HPDE6-E6E7 (cell line): ENCODE results near the gene HOXC9.
"Not testable (repeated sequence)": the region's sequence is repeated elsewhere in the genome, so short reads cannot be mapped to it uniquely, and the experiment has no call there.

Experiments
- DNase-seq: peaks from one replicate; pipeline ENCODE4 v3.0.0; 2011; ENCODE audit warnings: missing footprints; ENCODE audit errors: extremely low spot score

The HOXC9 gene

DNA sequence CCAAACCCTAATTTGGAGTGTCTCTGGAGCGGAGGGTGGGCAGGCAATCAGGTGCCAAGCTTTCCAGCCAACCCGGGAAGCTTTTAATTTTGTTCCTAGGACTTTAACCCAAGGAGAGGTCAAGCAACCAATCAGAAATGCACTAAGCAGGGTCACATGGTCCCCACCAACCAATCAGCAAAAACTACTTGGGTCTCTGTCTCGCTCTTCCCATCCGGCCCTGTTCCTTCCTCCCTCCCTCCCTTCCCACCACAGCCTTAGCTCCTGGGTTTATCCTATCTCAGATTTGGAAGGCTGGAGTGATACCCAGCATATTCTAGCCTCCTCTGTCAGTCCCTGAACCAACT, 40.2 kb downstream of the HOXC9 start:
- no peak for DNase-seq

DNA sequence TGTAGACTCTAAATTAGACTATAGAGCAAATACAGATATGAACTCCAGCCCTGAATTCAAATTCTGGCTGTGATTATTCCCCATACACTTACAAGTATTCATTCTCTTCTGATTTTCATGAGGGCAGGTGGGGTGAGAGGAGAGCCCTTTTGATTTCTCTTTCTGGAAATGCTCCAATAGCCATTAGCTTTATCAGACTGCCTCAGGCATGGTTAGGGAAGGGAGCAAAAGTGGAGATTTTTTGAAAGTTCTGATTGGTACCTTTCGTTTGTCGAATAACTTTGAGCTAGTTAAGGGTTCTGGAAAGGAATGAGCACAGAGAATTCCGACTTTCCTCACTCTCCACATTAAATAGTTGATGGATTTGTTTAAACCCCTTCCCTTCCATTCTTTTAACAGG, 40.7 kb downstream of the HOXC9 start:
- no peak for DNase-seq

DNA sequence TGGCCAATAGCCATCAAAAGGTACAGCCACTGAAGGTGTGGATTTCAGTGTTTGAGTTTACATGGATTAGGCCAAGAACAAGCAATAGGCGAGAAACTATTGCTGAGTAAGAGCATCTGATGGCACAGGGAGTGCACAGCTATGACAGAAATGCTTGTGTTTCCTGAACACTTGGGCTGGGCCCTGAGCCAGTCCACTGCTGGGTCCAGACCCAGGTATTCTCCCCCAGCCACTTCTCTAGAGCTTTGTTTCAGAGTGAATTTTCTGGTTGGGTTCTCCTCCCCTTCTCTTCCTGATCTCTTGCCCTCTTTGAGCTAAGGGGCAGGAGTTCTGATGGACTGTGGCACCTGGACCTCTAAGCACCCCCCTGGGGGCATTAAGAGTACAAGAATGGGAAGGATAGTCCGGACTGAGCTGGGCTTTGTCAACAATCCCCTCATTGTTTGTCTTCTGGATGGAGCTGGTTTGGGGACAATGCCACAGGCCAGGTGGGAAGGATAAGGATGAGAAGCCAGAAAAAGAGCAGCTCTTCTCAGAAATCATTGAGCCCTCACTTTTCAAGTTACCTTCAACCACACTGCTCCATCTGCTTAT, 41.2 kb downstream of the HOXC9 start:
- DNase-seq = no peak

- DNase-seq = not testable (repeated sequence)
Observed at GRCh38 chr12:54042033-54042432, 42.1 kb downstream of the HOXC9 start.

DNA sequence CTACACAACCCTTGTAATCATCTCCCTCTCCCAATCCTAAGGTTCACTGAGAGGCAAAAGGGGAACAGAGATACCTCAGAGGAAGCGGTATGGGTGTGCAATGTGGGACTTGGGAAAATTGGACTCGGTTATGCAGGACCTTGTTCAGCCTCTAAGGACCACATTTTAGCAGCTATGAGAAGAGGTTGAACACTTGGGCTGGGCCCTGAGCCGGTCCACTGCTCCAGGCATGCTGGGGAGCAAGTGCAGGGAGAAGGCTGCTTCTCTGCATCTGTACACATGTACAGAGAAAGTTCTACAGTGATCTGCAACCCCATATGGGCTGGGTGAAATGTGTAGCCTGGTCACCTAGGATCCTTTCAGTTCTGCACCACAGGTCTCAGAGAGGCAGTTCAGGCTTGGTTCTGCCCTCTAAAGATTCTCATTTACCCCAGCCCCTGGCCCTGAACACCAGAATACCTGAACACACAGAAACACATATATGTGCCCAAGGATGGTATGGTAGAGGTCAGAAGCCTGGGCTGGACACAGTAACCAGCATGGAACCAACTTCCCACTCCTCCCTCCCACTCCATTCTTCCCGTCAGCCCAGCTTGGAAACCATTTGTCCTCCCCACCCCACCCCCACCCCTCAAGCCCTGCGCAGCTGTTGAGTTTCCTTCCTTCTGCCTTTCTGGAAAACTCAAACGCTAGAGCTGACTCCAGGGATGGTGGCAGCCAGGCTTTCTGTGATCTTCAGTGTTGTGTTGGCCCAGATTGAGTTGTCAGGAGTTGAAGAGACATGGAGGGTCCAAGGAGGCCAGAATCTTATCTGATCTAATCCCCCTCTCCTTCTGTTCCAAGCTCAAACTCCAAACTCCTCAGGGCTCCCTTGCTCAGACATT, 43.3 kb downstream of the HOXC9 start:
- DNase-seq = no peak

DNA sequence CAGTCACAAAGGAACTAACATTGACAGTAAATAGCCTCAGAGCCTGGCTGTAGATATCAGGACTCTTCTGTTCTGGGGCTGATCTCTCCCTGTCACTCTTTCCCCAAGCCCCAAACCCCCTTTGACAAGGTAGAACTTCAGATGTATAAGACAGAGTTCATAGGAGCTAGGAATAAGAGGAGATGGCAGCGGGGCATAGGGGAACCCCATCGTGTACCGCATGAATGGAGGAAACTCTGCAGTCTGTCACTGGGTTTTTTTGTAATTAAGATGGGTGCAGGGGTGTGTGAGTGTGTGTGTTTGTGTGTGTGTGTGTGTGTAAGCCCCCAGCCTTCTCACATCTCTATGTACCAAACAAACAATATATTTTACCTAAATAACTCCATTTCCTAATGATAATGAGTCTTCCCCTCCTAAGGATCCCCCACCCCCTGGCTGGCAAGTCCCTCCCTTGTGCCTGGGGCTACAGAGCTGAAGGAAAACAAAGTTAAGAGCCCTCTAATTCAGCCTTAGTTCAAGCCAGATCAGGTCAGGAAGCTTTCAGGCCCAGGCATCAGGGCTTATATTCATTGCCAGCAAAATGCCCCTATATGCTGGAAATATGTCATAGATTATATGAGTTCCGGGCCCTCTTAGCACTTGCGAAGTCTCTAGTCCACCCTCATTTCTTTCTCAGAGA, 44.6 kb downstream of the HOXC9 start:
- no peak for DNase-seq

DNA sequence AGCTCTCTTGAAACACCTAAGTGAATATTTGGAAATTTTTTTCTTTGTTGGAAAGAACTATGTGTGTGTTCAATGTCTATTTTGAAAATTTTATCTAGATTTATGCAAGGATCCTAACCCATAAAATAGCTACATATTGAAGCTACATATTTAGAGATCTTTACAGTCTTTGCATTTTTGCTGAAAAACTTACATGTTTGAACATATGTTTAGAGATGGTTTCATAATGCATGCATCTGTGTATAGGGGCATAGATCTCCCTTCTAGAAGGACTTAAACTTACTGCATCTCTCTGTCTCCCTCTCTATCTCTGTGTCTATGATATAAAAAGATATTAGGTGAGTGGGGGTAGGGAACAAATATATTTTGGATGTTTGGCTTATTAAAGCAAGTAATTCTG, 45.4 kb downstream of the HOXC9 start:
- DNase-seq = no peak

DNA sequence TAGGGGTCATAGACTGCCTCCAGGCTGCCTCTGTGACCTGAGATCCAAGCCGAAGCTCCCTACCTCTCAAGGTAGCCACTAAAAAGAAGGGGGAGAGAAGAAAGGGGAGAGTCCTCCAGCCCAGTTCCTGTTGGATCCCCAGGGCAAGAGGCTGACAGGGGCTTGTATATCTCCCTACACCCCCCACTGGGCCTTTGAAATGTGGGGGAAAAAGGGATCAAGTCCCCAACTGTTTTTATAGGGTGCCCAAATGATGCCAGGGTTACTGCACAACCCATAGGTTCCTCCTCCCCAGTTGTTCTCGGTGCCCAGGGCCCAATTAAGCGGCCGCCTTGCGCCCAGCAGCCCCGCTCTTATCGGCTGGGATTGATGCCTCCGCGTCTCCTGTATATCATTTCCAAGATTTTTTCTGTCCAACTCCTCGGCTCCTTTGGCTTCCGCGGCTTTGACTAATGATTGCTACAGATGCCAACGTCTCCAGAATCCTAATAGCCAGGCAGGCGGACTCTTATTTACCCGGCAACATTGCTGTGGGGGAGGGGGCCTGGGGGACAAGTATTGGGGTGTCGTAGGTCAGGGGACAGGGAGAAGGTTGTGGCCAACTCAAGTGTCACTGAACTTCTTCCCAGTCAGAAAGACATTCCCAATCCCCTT, 46.0 kb downstream of the HOXC9 start:
- DNase-seq = no peak

DNA sequence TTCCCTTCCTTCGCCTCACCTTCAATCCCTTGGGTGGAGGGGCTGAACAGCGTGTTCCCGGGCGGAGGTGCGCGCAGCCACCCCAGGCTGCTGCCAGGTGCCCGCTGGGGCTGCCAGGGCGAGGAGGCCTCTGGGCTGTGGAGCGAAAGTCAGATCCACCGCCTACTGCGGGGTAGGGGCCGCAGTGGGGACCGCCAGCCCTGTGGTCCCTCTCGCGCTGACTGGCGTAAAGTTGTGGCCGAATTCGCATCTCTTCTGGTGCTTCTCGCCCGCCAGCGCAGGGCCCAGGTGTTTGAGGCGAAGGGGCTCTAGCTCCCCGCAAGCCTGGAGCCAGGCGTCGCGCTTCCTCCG, 46.8 kb downstream of the HOXC9 start:
- DNase-seq = no peak

GRCh38 chr12:54047160-54047963, 47.4 kb downstream of the HOXC9 start:
- no peak for DNase-seq

- DNase-seq = no peak
Observed at GRCh38 chr12:54047964-54048303, 48.0 kb downstream of the HOXC9 start.

DNA sequence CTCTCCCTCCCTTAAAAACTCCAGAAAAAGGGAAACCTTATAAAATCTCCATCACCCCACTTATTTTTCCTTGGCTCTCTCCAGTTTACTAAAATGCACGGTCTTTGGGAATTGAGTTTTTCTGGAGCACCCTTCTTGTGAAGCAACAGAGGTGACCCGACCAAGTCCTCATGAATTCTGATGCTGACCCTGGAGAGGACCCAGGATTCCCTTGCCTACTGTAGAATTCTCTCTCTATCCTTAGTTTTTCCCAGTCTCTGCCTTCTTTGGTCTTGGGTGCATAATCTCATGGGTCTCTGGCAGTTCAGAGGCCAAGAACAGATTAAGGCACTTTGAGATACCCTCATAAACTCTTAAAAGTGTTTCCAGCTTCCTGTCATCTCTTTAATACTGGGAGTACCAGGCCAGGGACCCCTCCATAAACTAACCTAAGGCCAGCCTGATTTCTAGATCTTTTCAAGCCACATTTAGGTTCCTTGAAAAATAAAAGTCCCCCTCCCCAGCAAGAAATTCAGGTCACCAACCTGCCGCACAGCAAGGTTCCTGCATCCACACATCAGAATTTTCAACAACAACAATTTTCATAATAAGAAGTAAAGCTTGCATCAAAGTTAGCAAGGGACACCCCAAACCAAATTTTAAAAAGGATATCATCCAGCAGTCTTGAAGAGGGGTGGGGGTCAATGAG, 48.6 kb downstream of the HOXC9 start:
- no peak for DNase-seq

GRCh38 chr12:54049108-54049507, 49.1 kb downstream of the HOXC9 start:
- DNase-seq = no peak

GRCh38 chr12:54050482-54050810, 50.5 kb downstream of the HOXC9 start:
- DNase-seq = no peak

DNA sequence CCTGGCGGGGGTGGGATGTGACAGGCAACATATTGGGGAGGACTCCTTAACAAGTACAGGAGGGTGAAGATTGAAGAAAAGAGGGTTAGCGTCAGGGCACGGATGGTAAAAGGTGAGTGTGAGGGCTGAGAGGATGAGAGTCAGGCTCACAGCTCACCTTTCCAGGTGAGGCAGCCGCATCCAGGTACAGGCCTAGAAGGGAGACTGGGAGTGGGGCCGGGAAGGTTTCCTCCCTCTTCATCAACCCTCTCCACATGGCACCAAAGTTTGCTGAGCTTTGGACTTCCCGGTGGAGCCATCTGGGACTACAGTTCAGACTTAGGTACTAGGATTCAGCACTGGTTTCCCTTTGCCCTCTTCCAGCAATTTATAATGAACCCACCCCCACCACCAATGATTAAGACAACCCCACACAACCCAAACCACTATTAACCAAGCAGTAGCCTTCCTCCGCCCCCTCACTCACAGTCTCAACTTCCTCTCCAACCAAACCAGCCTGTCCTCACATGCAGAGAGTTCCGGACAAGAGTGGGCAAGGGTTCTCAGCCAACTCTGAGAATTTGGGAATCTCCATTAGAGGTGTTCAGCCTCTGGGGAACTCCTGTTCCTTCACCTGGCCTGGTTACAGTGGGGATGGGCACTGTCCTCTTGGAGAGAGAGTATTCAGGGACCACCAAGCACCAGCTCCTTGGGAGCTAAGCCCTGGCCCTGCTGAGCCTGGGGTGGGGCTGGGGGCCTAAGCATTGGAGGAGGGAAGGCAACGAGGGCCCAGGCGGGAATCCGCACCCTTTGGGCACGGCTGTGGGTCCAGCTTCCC, 51.3 kb downstream of the HOXC9 start:
- no peak for DNase-seq

DNA sequence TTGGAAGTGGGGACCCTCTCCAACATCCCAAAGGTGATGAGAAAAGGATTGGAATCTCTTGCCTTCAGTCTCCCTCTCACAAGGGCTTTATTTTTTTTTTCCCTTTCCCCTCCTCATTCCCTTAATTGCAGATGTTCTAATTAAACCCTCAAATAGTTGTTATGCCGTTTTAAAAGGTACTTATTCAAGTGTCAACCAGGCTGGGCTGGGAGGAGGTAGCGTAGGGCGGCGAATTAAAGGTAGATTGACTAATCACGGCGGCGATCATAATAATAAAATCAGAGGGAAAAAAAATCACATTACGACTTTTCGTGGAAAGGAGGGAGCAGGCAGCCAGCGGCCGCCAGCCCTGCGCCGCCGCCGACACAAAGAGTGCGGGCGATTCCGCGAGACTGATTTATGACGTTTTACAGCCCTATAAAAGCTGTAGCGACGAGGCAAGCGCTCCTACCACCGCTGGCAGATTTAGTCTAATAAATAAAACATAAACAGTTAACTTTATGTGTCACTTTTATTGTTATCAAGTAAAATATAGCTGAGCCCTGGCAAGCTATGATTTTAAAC, 52.0 kb downstream of the HOXC9 start:
- DNase-seq = no peak

DNA sequence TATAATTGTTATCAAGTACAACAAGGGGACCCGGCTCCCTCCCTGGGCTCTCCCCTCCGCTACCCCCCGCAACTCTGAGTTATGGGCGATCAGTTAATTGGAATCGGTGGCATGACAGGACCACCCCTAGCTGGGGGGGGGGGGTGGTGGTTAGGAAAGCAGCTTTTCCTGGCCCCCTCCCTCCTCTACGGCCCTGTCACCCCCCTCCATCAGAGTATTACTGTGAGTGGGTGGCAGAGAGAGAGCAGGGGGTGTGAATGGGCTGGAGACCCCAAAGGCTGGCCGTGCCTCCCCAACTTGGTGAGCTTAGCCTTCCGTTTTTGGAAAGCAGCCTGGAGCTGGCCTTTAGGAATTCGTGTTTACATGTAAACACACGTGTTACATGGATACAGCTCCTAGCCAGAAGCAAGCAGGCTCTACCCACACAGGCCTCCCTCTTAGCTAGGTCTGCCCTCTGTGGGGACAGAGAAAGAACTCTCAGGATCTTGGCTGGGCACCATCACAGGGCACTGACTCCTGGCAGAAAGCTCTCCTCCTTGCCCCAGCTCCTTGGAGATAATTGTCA, 52.6 kb downstream of the HOXC9 start:
- DNase-seq = no peak
